RWPE2 (cell line): ENCODE results near the gene SQSTM1.

ENCODE experiments used
- ATAC-seq: fragments of 200-7000 bp; cut with Tn5 transposase; 3 replicates; pipeline ENCODE4 v1.9.1; 2021; ENCODE audit warnings: low read depth
- DNase-seq: peaks from one replicate; pipeline ENCODE4 v3.0.0-alpha.2; 2020; ENCODE audit warnings: low spot score
- H3K27ac ChIP-seq: fragments of 450-650 bp; 2 replicates; pipeline ENCODE4 v1.5.1; 2017; ENCODE audit warnings: mild to moderate bottlenecking; ENCODE audit not compliant: poor library complexity, severe bottlenecking
- H3K27me3 ChIP-seq: fragments of 250-450 bp; sonication (Bioruptor Pico); 2 replicates; pipeline ENCODE4 v1.5.1; 2021; ENCODE audit warnings: mild to moderate bottlenecking, moderate library complexity; ENCODE audit not compliant: insufficient read depth, poor library complexity, severe bottlenecking
- H3K36me3 ChIP-seq: fragments of 250-450 bp; sonication (Bioruptor Pico); 2 replicates; pipeline ENCODE4 v1.5.1; 2020; ENCODE audit warnings: low read depth, mild to moderate bottlenecking, moderate library complexity
- H3K4me1 ChIP-seq: fragments of 250-450 bp; sonication (Bioruptor Pico); 2 replicates; pipeline ENCODE4 v1.5.1; 2021; ENCODE audit warnings: mild to moderate bottlenecking, moderate library complexity; ENCODE audit not compliant: insufficient read depth, poor library complexity, severe bottlenecking
- H3K4me3 ChIP-seq: fragments of 250-450 bp; sonication (Bioruptor Pico); 2 replicates; pipeline ENCODE4 v1.5.1; 2021; ENCODE audit warnings: mild to moderate bottlenecking, moderate library complexity; ENCODE audit not compliant: severe bottlenecking
- H3K9me3 ChIP-seq: fragments of 250-450 bp; sonication (Bioruptor Pico); 2 replicates; pipeline ENCODE4 v1.5.1; 2021; ENCODE audit warnings: mild to moderate bottlenecking, moderate library complexity; ENCODE audit not compliant: severe bottlenecking
- CTCF ChIP-seq: fragments of 450-650 bp; IDR thresholded peaks from one replicate; pipeline ENCODE4 v1.5.1; 2017; ENCODE audit warnings: mild to moderate bottlenecking, moderate library complexity; ENCODE audit not compliant: poor library complexity, severe bottlenecking

The SQSTM1 gene

GRCh38 chr5:179854356-179854755 is 33.7 kb downstream of the SQSTM1 start:
- peaks cover 53% of the 10 kb centered on the region for H3K36me3 ChIP-seq
- no peak overlapping the region for H3K4me3 ChIP-seq
- ATAC-seq, result no peak
- TF ChIP-seq CTCF, result no peak
- no peak overlapping the region for H3K27ac ChIP-seq
- H3K27me3 ChIP-seq, result no peaks in the 10 kb centered on the region
- DNase-seq, result no peak
- H3K9me3 ChIP-seq, result no peaks in the 10 kb centered on the region
- H3K4me1 ChIP-seq, result no peaks in the 10 kb centered on the region

- Histone ChIP-seq H3K9me3 (no peaks in the 10 kb centered on the region), H3K4me1 (peaks cover 4% of the 10 kb centered on the region), H3K27ac (peak overlapping the region; percentile 45), H3K27me3 (no peaks in the 10 kb centered on the region), H3K4me3 (peak overlapping the region; percentile 69), H3K36me3 (peaks cover 36% of the 10 kb centered on the region)
- TF ChIP-seq CTCF, result peak; percentile 12
- ATAC-seq (peak; percentile 55), DNase-seq (no peak)
These were observed 37.5 kb downstream of the SQSTM1 start for GRCh38 chr5:179858241-179858585.

- Histone ChIP-seq H3K27ac (peak within 1 kb of the TSS; percentile 45), H3K9me3 (no peaks in the 10 kb centered on the region), H3K27me3 (no peaks in the 10 kb centered on the region), H3K4me1 (peaks cover 4% of the 10 kb centered on the region), H3K36me3 (peaks cover 37% of the 10 kb centered on the region), H3K4me3 (peak within 1 kb of the TSS; percentile 69)
- ATAC-seq (peak; percentile 95), DNase-seq (peak; percentile 99)
- no peak for TF ChIP-seq CTCF
These were observed 38.1 kb downstream of the SQSTM1 start, which contains the start of gene MRNIP for GRCh38 chr5:179858586-179859427. TSS of gene MRNIP (minus strand) at chr5:179858817. CDS start at chr5:179858796, 21 bp downstream.

- DNase-seq (no peak), ATAC-seq (no peak)
- H3K27me3 ChIP-seq, result no peaks in the 10 kb centered on the region
- no peak for TF ChIP-seq CTCF
- H3K27ac ChIP-seq, result no peak overlapping the region
- peaks cover 4% of the 10 kb centered on the region for H3K4me1 ChIP-seq
- peaks cover 39% of the 10 kb centered on the region for H3K36me3 ChIP-seq
- H3K4me3 ChIP-seq, result no peak overlapping the region
- H3K9me3 ChIP-seq, result no peaks in the 10 kb centered on the region
These were observed 39.6 kb downstream of the SQSTM1 start for GRCh38 chr5:179860301-179860700.

- no peak for DNase-seq
- TF ChIP-seq CTCF, result no peak
- H3K27me3 ChIP-seq, result no peaks in the 10 kb centered on the region
- H3K9me3 ChIP-seq, result no peaks in the 10 kb centered on the region
- H3K27ac ChIP-seq, result no peak overlapping the region
- no peak for ATAC-seq
- H3K4me3 ChIP-seq, result no peak overlapping the region
- H3K4me1 ChIP-seq, result peaks cover 11% of the 10 kb centered on the region
- H3K36me3 ChIP-seq, result peaks cover 41% of the 10 kb centered on the region
These were observed 41.6 kb downstream of the SQSTM1 start for GRCh38 chr5:179862296-179862695.
